ENCODE data around the gene ARL5C. TPM values are rescaled to one million over a fixed set of nuclear protein-coding genes. Genes with fewer than 3 reads are reported as not detected.

ARL5C gene
- polyA plus RNA-seq, 4 donors: 0.18 to 0.22 (median 0.19) TPM; not detected in 1

DNA sequence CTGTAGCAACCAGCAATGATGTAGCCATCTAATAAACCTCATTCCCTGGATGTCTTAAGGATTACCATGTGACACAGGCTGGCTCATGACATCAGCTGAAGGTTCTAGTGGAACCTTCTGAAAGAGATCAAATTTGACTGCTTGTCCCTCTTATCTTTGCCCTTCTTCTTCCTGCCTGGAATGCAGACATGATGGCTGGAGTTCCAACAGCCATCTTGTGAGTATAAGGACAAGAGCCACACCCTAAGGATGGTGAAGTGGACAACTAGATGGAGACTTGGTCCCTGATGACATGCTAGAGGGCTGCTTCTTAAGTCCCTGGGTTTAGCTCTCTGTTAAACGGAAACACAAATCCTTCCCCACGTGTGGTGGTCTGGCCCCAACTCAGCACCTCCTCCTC lies 52.1 kb downstream of the ARL5C start:
- DNase-seq (ENCODE audit: low read depth in 4 of 4, low spot score in 2 of 4): no peak

DNA sequence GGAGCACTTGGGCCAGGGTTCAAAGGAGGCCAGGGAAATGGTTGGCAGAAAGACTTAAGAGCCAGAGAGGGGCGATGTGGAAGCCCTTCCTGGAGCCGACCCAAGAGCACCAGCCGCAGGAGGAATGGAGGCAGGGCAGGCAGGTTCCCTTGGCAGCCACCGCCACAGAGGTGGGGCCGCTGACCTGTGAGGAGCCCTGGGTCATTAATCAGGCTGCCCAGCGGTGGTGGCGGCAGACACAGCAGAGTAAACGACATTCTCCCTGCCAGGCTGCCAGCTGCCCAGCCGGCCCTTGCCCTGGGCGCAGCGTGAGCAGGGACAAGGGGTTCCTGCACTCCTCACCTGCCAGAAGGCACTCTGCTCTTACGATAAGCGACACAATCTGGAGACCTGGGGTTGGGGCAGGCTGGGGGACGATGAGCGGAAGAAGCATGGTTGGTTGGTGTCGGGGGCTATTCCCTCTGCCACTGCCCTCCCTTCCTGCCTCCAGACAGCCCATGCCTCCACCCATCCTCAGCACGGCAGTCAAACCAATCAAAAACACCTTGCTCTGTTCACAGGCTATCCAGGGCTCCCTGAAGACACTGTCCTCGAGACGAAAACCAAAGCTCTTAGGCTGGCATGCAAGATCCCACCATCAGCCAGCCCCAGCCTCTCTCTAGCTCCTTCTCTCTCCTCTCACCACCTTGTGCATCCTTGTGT lies 55.4 kb downstream of the ARL5C start:
- no peak for DNase-seq (ENCODE audit: low read depth in 4 of 4, low spot score in 2 of 4)

- no peak for DNase-seq (ENCODE audit: low read depth in 4 of 4, low spot score in 2 of 4)
These were observed 57.2 kb downstream of the ARL5C start for GRCh38 chr17:39108461-39109375.

- no peak for DNase-seq (ENCODE audit: low read depth in 4 of 4, low spot score in 2 of 4)
These were observed 58.0 kb downstream of the ARL5C start for GRCh38 chr17:39107973-39108372.

- DNase-seq (ENCODE audit: low read depth in 4 of 4, low spot score in 2 of 4): no peak
These were observed 58.8 kb downstream of the ARL5C start for GRCh38 chr17:39107155-39107554.

Other genes starting within 250 kb of the ARL5C start
- not detected for gene FBXO47, start 198.8 kb downstream of the ARL5C start, polyA plus RNA-seq (ENCODE audit: insufficient read length in 4 of 4)
- gene PLXDC1, start 14.5 kb downstream of the ARL5C start, polyA plus RNA-seq (ENCODE audit: insufficient read length in 4 of 4): 1 to 10 TPM; 5.5 to 8.8 (median 7.9) TPM
- 10 to 100 TPM in 2 of 4 donors, 1 to 10 TPM in 2; 6.9 to 14.5 (median 9.6) TPM for gene CACNB1, start 31.5 kb upstream of the ARL5C start, polyA plus RNA-seq (ENCODE audit: insufficient read length in 4 of 4)
- gene RPL19, start 34.1 kb upstream of the ARL5C start, polyA plus RNA-seq (ENCODE audit: insufficient read length in 4 of 4): 1,000 to 10,000 TPM; 1,830 to 2,237 (median 2,122) TPM
- 1 to 10 TPM; 3.4 to 5.2 (median 4.4) TPM for gene STAC2, start 59.8 kb upstream of the ARL5C start, polyA plus RNA-seq (ENCODE audit: insufficient read length in 4 of 4)
- 10 to 100 TPM; 11.4 to 17.4 (median 13.2) TPM for gene FBXL20, start 235.5 kb upstream of the ARL5C start, polyA plus RNA-seq (ENCODE audit: insufficient read length in 4 of 4)